ENCODE results near the gene PPL. TPM values are rescaled to one million over a fixed set of nuclear protein-coding genes. Genes with fewer than 3 reads are reported as not detected.
"Not testable (repeated sequence)": the region's sequence is repeated elsewhere in the genome, so short reads cannot be mapped to it uniquely, and the experiment has no call there.

The PPL gene, protein sequence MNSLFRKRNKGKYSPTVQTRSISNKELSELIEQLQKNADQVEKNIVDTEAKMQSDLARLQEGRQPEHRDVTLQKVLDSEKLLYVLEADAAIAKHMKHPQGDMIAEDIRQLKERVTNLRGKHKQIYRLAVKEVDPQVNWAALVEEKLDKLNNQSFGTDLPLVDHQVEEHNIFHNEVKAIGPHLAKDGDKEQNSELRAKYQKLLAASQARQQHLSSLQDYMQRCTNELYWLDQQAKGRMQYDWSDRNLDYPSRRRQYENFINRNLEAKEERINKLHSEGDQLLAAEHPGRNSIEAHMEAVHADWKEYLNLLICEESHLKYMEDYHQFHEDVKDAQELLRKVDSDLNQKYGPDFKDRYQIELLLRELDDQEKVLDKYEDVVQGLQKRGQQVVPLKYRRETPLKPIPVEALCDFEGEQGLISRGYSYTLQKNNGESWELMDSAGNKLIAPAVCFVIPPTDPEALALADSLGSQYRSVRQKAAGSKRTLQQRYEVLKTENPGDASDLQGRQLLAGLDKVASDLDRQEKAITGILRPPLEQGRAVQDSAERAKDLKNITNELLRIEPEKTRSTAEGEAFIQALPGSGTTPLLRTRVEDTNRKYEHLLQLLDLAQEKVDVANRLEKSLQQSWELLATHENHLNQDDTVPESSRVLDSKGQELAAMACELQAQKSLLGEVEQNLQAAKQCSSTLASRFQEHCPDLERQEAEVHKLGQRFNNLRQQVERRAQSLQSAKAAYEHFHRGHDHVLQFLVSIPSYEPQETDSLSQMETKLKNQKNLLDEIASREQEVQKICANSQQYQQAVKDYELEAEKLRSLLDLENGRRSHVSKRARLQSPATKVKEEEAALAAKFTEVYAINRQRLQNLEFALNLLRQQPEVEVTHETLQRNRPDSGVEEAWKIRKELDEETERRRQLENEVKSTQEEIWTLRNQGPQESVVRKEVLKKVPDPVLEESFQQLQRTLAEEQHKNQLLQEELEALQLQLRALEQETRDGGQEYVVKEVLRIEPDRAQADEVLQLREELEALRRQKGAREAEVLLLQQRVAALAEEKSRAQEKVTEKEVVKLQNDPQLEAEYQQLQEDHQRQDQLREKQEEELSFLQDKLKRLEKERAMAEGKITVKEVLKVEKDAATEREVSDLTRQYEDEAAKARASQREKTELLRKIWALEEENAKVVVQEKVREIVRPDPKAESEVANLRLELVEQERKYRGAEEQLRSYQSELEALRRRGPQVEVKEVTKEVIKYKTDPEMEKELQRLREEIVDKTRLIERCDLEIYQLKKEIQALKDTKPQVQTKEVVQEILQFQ (N-terminal part only)
- not detected for polyA plus RNA-seq (2012; ENCODE audit: insufficient read depth, insufficient read length)

- no peak within 1 kb of the TSS for H3K4me3 ChIP-seq (ENCODE audit: low read length)
- no peak for DNase-seq (ENCODE audit: low read depth, low spot score)
Observed at GRCh38 chr16:4936991-4937781, at the start of gene PPL. PPL (minus strand) TSS chr16:4937148; CDS start chr16:4937045, 103 bp downstream.

DNA sequence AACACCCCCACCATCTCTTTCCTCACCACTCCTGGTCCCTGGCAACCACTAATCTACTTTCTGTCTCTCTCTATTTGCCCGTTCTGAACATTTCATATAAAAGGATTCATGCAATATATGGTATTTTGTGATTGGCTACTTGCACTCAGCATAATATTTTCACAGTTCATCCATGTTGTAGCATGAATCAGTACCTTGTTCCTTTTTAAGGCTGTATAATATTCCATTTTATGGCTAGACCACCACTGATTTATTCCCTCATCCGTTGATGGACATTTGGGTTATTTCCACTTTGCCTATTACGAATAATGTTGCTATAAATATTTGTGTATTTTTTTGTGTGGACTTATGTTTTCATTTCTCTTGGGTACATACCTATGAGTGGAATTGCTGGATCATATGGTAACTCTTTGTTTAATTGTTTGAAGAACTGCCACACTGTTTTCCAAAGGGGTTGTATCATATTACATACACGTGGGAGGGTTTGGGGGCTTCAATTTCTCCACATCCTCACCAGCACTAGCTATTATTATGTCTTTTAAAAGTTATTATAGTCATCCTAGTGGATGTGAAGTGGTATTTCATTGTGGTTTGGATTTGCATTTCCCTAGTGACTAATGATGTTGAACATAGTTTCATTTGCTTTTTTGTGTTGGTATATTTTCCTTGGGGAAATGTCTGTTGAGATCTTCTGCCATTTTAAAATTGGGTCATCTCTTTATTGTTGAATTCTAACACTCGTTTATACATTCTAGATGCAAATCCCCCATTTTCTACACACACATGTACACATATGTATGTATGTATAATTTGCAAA is 47.4 kb upstream of the PPL start:
- DNase-seq (ENCODE audit: low read depth, low spot score) = no peak
- no peak overlapping the region for H3K4me3 ChIP-seq (ENCODE audit: low read length)

DNA sequence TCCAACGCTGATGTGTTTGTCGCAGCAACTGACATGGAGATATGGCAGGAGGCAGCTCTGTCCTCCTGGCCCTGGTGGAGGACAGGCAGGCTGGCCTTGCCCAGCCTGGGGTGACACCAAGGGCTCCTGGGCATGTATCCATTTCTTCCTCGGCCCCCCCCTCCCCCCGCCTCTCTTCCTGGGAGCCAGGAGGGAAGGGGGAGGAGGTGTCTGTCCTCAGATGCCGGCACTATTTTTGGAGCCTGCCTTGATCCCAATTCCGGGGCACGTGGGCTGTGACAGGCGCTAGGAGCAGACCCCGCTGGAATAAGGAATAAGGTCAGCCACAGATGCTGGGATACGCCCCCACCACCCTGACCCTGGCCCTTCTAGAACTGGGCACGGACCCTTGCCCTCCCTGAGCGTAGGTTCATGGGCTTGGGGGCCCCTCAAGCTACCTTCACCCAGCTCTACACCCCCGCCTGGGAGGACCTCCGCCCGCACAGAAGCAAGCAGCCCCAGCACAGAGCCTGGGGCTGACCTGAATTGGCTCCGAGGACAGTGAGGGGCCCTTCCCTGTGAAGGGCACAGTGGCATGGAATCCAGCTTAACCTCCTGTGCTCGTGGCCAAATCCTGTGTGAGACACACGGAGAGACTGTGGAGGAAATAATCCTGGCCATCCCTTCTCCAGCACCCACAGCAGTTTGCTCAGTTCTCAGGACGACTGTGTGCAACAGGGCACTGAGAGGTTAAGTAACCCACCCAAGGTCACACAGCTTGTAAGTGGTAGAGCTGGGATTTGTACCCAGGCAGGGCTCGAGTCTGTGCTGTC is 45.3 kb upstream of the PPL start:
- DNase-seq (ENCODE audit: low read depth, low spot score) = no peak
- no peak overlapping the region for H3K4me3 ChIP-seq (ENCODE audit: low read length)

DNA sequence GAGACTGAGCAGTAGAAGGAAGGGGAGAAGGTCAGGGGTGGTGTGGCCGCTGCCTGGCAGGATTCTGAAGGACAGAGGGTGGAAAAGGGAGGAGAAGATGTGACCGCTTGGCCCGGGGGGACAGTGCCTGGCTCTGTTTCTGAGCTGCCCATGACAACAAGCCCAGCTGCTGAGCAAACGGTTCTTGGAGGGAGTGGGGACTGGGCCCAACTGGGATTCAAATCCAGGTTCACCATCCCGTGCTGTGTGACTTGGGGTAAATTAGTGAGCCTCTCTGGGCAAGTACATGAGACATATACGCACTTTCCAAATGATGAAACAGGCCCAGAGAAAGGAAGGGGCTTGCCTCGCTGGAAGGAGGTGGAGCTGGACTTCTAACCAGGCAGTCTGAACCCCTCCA is 44.5 kb upstream of the PPL start:
- no peak for DNase-seq (ENCODE audit: low read depth, low spot score)
- H3K4me3 ChIP-seq (ENCODE audit: low read length) = no peak overlapping the region

GRCh38 chr16:4980691-4981090 is 43.7 kb upstream of the PPL start:
- H3K4me3 ChIP-seq (ENCODE audit: low read length) = no peak overlapping the region
- DNase-seq (ENCODE audit: low read depth, low spot score) = no peak

DNA sequence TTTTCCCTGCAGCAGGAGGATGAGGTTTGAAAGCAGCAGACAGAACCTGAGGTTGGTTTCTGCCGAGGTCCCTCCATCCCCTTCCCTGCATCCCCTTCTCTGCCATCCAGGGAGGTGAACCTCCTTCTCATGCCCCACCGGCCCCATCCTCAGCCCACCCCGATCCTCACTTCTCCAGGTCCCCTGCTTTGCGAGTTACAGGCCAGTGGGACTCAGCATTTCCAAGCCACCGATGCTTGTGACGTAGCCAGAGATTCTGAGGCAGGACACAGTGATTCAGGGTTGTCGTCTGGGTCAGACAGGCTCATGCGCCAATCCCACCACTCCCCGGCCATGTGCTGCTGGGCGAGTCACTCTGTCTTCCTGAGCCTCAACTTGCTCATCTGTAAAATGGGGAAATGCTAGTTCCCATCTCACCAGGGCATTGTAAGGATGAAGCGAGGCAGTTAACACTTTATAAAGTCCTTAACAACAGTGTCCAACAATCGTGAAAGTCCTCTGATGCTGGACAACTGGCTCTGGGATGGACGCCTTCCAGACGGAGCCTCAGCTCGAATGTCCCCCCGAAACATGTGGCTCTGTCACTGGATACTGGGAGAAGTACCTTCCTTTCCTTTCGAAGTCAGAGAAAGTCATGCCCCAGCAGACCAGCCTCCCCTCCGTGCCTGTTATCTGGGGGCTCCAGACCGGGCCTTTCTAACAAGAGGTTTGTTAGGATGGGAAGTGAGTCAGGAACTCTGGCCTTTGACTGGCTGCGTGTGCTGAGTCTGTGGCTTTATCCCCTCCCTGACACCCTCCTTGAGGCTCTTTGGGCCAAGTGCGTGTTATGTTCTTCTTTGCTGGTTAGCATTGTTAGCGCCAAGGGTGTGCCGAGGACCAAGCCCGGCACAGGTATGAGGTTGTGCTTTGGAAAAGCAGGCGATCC is 43.0 kb upstream of the PPL start:
- no peak overlapping the region for H3K4me3 ChIP-seq (ENCODE audit: low read length)
- no peak for DNase-seq (ENCODE audit: low read depth, low spot score)

- H3K4me3 ChIP-seq (ENCODE audit: low read length) = no peak overlapping the region
- no peak for DNase-seq (ENCODE audit: low read depth, low spot score)
Observed at GRCh38 chr16:4979164-4979563, 42.2 kb upstream of the PPL start.

- DNase-seq (ENCODE audit: low read depth, low spot score) = no peak
- no peak overlapping the region for H3K4me3 ChIP-seq (ENCODE audit: low read length)
Observed at GRCh38 chr16:4976611-4977145, 39.7 kb upstream of the PPL start.

- H3K4me3 ChIP-seq (ENCODE audit: low read length) = no peak overlapping the region
- no peak for DNase-seq (ENCODE audit: low read depth, low spot score)
Observed at GRCh38 chr16:4976079-4976478, 39.1 kb upstream of the PPL start.

DNA sequence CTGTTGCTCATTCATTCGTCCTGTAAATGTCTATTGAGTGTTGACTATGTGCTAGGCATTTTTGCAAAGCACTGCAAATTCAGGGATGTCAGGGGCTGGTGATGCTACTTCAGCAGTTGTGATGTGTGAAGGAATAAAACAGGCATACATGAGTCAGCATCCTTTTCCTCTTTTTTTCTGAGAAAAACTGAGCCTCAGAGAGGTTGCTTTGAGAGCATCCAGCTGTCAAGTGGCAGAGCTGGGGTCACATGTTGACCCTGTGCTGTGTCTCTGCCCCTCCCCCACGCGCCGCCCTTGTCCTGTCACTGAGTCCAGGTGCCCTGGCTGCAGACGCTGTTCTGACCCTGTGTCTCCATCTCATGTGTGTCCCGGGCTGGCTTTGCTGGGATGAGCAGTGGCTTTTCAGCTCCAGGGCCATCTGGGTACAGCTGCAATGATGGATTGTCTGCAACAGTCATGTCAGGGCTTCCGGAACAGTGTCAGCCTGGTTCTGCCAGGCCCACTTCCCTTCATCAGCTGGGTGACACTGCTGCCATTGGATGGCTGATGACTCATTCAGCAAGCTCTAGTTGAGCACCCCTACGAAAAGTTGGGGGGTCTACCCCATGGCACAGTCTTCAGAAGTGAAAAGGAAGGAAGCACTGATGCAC is 36.1 kb upstream of the PPL start:
- no peak for DNase-seq (ENCODE audit: low read depth, low spot score)
- no peak overlapping the region for H3K4me3 ChIP-seq (ENCODE audit: low read length)

DNA sequence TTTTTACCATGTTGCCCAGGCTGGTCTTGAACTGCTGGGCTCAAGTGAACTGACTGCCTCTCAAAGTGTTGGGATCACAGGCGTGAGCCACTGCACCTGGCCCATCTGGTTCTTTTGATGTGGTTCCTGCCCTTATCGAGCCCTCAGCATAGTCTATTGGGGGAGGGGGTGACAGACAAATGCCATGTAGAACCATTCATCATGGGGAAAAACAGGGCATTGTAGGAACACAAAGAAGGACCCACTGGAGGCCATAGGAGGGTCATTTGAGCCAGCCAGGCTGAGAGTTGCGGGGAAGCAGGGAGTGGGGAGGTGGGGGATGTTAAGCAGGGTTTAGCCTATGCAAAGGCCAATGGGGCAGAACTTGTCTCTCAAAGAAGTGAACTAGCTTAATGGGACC is 33.1 kb upstream of the PPL start:
- peak; percentile 75 for DNase-seq (ENCODE audit: low read depth, low spot score)
- H3K4me3 ChIP-seq (ENCODE audit: low read length) = no peak overlapping the region

DNA sequence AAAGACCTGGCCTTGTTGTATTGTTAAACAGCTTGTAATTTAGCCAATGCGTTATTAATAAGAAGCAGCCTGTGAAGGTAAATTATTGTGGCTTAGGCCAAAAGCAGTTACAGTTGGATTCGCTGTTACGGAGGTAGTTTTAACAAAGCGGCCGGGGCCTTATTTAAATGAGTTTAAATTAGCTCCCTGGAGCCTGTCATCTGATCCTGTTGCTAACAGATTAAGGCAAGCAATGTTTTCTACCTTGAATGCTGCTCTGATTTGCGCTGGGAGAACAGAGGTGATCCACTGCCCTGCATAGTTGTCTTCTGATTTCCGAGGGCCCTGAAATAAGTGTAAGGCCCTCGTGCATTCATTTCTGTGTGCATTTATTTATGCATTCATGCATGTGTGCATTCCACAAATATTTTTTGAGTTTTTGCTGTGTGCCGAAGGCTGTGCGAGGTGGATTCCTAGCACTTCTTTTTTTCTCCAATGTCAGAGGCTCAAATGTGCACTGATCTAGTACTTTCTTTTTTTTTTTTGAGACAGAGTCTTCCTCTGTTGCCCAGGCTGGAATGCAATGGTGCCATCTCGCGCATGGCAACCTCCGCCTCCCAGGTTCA is 32.0 kb upstream of the PPL start:
- H3K4me3 ChIP-seq (ENCODE audit: low read length) = no peak overlapping the region
- DNase-seq (ENCODE audit: low read depth, low spot score) = no peak

- not testable (repeated sequence) for H3K4me3 ChIP-seq (ENCODE audit: low read length); DNase-seq (ENCODE audit: low read depth, low spot score)
Observed at GRCh38 chr16:4968278-4968677, 31.3 kb upstream of the PPL start.

DNA sequence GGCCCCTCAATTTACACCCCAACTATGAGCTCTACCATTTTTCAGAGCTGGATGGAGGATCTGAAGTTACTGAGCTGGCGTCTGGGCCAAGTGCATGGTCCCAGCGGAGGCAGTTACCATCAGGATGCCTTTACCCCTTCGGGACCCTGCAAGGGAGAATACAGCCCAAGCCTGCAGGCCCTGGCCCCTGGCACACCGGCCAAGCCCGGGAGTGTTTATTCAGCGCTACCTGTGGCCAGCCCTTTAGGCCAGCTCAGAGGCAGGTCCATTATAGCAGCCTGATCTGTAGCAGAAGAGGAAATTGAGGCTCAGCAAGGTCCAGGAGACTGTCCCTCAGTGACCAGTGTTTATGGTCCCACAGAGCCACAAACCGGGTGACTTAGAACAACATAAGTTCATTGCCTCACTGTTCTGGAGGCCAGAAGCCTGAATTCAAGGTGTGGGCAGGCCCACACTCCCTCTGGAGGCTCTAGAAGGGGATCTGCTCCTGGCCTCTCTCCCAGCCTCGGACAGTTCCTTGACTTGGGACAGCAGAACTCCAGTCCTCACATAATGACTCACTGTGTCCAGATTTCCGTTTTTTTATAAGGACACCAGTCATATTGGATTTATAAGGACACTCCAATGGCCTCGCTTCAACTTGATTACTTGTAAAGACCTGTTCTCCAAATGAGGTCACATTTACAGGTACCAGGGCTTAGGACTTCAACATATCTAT is 29.9 kb upstream of the PPL start:
- no peak for DNase-seq (ENCODE audit: low read depth, low spot score)
- H3K4me3 ChIP-seq (ENCODE audit: low read length) = no peak overlapping the region

Data from Jurkat, Clone E6-1 (cell line).